Measurements from ENCODE around the gene GTF3A.
A peak's percentile ranks its signal among the peaks of the same experiment; 100 is the strongest.
"Not testable (repeated sequence)": the region's sequence is repeated elsewhere in the genome, so short reads cannot be mapped to it uniquely, and the experiment has no call there.

GTF3A gene

DNA sequence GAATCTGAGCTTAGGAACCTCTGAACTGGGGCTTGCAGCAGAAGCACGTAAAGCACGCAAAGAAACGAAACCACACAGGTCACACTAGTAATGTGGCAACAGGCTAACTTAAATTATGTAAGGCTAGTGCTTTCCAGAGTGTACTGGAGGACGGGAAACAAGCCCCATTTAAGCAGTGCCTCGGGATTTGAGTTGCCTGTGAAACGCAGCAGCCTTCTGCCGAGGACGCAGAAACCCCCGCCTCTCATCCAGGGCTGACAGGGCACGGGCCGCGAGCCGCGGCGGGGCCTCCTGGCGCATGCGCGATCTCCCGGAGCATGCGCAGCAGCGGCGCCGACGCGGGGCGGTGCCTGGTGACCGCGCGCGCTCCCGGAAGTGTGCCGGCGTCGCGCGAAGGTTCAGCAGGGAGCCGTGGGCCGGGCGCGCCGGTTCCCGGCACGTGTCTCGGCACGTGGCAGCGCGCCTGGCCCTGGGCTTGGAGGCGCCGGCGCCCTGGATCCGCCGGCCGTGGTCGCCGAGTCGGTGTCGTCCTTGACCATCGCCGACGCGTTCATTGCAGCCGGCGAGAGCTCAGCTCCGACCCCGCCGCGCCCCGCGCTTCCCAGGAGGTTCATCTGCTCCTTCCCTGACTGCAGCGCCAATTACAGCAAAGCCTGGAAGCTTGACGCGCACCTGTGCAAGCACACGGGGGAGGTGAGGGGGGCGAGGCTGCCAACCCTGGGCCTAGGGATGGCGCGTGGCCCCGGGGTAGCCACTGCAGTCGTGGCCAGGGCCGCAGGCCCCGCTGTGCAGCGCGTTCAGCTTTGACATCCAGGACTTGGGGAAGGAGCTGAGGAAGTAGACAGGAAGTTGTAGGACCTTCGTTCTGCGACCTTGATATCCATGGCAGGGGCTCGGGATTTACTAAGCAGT is at the start of gene GTF3A:
TSS of gene GTF3A (plus strand) at position 374 of the 912 bp plus-strand sequence.
- peak; percentile 26 for DNase-seq (ENCODE audit: low read depth)

DNA sequence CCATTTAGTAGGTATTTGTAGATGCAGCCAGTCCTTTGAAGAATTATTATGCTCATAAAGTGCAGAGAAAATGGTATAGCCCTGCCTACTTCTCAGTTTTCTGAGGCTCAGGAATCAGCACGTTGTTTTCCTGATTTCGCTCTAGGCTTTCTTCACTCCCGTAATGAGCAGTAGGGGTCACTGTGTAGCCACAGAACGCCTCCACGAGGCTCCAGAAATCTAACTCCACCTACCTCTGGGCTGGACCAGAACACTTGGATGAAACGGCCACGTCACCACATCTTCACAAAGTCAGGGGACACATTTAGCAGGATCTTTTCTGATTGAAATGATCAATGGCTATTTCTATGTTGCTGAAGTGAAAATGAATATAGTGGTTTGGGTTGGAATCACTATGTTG is 49.8 kb upstream of the GTF3A start:
- peak; percentile 52 for DNase-seq (ENCODE audit: low read depth)

DNA sequence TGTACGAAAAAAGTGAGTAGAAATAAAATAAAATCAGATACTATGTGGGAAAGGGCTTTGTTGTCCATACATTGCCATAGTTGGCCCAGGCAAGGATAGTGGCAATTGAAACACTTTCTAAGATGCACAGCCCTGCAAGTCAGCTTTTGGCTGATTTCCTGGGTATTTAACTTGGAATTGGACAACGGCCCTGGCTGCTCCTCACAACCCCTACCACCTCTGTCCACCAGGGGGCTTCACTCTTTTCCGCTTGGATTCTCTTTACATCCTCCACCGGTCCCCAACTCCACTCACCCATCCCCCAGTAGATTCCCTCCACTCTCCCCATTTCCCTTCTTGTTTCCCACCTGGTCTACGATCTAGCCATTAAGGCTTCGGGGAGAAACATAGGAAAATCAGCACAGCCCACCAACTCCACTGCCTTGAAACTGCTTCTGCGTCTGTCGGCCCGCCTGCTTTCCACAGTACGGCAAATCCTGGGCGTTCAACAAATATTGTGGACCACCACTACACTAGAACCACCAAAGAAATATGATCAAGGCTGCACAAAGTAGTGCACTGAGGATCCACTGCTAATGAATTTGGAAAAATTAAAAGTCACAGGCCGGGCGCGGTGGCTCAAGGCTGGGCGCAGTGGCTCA is 48.6 kb upstream of the GTF3A start:
- peak; percentile 11 for DNase-seq (ENCODE audit: low read depth)

DNA sequence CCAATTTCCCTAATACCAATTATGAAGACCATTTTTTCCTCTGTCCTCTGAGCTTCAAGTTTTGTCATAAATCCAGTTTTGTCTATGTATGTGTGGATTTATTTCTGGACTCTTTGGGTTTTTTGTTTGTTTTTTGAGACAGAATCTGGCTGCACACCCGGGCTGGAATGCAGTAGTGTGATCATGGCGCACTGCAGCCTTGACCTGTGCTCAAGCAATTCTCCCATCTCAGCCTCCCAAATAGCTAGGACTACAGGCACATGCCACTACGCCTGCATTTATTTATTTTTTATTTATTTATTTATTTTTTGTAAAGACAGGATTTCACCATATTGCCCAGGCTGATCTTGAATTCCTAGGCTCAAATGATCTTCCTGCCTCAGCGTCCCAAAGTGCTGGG is 45.3 kb upstream of the GTF3A start:
- DNase-seq (ENCODE audit: low read depth) = no peak

DNA sequence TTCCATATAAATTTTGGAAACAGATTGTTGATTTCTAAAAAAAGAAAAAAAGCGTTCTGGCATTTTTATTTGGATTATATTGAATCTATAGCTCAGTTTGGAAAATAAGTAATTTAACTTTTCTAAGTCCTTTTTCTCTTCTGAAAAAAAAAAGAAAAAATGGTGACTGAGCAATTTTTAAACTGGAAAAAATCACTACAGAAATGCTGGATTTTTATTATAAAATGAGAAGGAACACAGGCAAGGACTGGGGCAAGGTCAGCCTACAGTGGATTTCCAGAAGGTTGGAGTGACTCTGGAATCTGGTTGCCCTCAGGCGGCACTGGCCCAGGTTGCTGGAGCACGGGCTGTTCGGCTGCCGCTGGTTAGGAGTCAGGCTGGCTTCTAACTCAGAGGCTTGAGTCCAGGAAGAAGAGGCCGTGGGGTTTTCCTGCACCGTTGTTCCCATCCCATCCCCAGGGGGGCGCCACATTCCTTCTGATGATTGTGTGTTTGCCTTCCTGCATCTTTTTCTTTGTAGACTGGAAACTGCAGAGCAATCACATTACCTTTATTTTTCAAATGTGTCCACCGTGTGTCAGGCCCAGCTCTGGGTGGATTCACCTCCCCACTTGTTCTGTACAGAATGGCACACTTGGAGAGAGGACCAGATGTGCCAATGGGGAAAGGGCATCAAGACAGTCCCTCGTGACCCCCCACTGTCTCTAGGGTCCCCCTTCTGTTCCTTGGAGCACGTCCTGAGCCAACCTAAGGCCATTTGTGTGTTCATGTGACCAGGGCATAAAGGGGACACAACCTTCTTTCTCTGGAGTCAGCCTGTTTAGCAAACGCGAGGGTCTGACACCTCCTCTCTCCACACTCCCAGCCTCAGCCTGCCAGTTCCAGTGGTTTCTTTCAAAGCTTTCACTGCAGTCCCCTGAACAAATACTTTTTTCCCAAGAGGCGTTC is 44.5 kb upstream of the GTF3A start:
- no peak for DNase-seq (ENCODE audit: low read depth)

DNA sequence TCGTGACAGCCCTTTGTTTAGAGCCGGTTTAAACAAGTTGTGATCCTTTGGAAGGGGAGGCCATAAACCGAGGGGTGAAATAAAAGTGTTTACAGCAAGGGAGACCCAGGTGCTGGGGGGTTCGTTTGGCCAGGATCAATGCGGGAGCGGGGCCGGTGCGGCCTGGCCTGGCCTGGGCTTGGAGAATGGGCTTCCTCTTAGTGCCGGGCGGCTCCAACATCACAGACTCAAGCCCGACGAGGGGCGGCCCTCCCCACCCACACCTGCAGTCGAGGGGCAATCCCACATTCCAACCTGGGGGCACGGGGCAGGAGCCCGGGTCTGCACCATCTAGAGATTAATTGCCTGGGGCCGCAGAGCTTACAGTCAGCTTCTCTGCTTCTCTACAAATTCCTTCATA is 42.8 kb upstream of the GTF3A start:
- DNase-seq (ENCODE audit: low read depth) = no peak

DNA sequence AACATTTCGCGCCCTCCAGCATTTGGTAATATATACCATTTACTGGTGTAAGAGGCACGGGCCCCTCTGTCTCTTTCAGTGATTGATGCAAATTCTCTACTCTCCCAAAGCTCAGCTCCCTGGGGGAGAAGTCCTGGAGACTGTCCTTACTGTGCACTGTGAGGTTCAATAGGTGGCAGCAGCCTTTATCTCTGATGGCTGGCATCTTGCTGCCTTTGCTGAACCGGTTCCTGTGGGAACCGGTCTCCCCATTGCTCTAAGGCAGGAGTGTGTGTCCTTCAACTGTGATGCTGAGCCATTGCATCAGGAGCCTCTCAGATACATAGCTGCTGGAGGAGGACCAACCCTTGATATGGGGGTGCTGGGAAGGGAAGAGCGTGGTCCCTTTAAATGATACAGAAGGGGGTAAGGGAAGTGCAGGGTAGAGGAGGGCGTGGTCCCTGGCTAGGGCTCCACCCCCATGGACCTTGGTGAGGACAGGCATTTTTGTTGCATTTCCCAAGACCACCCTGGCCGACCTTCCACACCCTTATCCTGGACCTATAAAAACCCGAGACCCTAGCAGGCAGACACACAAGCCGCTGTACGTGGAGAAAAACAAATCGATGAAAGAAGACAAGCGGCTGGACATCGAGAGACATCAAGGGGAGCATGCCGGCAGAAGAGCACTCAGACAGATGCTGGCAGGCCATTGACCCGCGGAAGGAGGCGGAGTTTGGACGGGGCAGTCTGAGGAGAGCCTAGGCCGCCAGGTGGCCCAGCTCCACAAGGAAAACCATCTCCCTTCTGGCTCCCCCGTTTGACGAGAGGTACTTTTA is 41.1 kb upstream of the GTF3A start:
- DNase-seq (ENCODE audit: low read depth) = no peak

DNA sequence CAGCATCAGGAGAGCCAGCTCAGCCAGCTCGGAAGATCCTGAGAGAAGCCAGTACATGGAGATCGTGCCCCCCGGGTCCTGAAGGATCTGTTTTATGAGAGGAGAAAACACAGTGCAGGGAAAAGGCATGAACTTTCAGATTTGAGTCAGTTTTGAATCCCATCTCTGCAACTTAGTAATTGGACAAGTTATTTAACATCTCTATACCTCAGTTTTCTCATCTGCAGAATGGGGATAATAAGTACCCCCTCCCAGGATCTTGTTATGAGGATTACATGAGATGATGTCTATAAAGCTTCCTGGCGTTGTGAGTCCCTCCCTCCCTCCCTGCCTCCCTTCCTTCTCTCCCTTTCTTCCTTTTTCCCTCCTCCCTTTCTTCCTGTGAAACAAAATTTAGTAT is 40.1 kb upstream of the GTF3A start:
- DNase-seq (ENCODE audit: low read depth) = no peak

DNA sequence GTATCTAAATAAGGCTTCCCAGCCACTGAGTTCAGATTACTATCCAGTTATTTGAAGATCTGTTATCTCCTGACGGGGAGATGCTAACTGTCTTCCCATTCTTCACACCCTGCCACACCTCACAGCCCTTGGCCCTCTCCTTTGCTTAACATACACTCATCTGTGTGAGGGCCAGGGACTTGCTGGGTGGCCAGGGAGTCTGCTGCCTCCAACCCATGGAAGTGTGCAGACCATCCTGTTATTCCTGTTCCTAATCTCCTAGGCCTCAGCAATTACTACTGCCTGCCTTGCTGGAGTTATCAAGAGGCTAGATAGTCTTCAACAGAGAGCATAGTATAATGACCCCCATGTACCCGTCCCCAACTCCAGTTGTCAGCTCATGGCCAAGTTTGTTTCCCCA is 36.2 kb upstream of the GTF3A start:
- no peak for DNase-seq (ENCODE audit: low read depth)

DNA sequence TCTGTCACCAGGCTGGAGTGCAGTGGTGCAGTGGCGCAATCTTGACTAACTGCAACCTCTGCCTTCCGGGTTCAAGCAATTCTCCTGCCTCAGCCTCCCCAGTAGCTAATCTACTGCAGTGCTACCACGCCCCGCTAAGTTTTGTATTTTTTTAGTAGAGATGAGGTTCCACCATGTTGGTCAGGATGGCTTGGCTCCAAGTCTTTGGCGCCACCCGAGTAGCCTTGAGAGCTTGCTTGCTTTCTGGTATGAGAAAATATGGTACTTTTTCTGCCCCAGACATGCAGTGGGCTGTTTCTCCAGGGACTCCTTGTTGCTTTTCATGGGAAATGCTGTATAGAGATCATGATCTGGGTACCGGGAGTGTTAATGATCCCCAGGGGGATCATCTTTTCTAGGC is 34.5 kb upstream of the GTF3A start:
- DNase-seq (ENCODE audit: low read depth) = no peak

DNA sequence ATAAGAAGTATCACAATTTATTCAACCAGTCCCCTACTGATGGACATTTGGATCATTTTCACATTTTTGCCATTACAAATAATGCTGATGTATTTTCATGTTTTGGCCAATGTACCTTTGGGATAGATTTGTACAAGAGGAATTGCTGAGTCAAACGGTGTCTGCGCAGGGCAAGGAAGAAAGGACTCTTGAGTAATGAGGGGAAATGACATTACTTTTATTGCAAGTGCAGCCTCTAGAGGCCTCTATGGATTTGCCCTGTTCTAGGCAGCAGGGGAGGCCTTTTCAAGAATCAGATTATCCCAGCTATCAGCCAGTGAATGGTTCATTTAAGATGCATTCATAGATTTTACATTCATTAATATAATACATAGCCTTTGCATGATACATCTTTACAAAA is 32.9 kb upstream of the GTF3A start:
- DNase-seq (ENCODE audit: low read depth) = no peak

DNA sequence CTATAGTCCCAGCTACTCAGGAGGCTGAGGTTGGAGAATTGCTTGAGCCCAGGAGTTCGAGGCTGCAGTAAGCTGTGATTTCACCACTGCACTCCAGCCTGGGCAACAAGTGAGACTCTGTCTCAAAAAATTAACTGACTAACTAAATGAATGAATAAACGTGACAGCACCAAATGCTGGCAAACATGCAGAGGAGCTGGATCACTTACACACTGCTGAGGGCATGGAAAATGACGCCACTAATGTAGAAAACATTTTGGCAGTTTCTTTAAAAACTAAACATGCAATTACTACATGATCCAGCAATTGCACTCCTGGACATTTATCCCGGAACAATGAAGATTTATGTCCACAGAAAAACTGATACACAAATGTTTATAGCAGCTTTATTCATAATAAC is 31.3 kb upstream of the GTF3A start:
- DNase-seq (ENCODE audit: low read depth) = no peak

DNA sequence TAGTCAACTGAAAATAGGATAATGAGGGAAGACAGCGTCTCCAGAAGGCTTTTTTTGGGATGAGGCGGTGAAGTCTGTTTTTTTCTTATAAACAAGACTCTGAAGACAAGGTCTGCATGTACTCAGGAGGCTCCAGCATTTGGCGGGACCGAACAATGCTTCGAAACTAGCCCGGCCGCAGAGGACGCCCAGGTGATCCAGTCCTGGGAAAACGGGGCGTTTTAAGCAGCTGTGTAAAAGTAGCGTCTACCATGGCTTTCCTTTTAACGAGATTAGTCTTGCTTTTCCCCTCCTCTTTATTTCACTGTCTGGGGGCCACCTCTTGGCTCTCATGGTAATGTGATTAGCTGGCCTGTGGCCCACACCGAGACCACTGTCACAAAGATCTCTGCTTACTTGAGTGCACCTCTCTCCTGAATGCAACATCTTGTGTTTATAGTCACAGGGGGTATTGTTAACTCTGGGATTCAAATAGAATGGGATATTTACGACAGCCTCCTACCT is 29.4 kb upstream of the GTF3A start:
- DNase-seq (ENCODE audit: low read depth) = no peak

DNA sequence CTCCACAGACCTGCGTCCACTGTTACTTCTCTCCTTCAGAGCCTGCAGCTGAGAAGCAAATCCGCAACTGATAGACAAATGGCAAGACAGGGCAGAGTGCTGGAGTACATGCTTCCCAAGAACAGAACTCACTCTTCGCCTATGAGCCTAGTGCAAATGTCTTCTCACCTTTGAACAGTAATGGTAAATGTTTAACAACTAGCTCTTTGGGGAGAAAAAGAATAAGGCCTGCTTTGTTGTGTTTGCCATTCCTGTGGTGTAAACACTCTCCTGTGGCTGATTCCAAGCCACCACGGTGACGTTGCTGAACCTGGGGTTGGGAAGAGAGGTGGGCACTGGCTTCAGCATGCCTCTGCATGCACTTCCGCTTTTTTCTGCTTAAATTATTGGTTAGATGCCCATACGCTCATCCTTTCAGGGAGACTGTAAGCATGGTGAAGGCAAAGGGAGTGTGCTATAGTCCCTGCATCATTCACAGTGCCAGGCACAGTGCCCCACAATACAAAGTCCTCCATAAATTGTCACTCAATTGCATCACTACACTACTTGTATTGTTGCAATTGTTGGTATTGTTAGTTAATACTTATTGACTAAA is 28.1 kb upstream of the GTF3A start:
- no peak for DNase-seq (ENCODE audit: low read depth)

DNA sequence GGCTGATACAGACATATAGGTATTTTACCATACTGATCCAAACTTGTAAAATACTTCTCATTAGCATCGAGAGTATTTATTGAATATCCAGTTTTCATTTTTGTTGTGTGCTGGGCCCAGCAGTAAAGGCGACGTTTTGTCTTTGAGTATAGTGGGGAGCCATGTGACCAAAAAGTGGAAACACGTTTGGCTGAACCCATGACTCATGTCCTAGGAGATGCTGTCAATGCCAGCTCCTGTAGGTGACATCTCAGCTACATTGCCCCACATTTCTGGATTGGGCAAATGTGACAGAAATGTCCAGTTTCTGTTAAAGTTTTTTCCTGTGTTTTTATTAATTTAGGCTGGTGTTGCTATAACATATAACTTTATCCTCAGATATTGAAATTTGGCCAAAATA is 26.1 kb upstream of the GTF3A start:
- no peak for DNase-seq (ENCODE audit: low read depth)

DNA sequence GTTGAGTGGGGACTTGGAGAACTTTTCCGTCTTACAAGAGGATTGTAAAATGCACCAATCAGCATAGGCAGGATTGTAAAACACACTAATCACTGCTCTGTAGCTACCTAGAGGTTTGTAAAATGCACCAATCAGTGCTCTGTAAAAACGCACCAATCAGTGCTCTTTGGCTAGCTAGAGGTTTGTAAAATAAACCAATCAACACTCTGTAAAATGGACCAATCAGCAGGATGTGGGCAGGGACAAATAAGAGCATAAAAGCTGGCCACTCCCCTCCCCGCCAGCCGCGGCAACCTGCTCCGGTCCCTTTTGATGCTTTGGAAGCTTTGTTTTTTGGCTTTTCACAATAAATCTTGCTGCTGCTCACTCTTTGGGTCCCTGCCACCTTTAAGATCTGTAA is 24.0 kb upstream of the GTF3A start:
- DNase-seq (ENCODE audit: low read depth) = not testable (repeated sequence)

DNA sequence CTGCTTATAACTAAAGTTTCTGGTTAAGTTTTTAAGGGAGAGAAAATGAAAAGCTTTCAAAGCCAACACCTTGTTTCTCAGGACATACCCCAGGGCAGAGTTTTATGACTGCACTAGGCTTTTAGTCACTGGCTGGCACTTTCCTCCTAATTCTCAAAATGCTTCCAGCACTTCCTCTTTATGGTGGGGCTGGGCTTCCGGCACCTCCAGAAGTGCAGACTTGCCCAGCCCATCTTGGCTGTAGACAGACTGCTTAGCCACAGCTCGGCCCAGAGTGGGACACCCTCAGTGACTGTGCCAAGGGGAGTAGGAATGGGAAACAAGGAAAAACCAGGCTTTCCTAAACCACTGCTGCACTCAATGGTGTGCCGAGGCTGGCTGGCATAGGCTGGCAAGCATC is 23.2 kb upstream of the GTF3A start:
- DNase-seq (ENCODE audit: low read depth) = no peak

DNA sequence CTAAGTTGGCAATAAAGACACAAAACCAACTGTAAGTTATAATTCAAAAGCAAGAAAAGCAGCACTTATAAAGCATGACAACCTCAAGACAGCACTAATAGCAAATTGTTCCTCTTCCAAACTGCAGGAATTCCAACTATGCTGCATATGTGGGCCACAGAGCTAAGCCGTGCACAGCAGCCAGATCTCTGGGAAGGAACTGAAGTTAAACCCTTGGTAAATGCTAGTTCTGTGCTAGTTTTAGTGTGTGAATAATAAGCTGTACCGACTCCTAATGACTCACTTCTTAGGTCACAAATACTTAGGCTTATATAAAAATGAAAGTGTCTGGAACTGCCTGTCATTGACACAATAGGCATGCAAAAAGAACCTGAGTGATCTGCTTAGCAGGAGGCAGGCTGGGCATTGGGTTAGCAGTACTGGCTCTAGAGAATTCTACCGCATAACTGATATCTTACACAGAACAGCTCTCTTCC is 21.2 kb upstream of the GTF3A start:
- peak; percentile 32 for DNase-seq (ENCODE audit: low read depth)

DNA sequence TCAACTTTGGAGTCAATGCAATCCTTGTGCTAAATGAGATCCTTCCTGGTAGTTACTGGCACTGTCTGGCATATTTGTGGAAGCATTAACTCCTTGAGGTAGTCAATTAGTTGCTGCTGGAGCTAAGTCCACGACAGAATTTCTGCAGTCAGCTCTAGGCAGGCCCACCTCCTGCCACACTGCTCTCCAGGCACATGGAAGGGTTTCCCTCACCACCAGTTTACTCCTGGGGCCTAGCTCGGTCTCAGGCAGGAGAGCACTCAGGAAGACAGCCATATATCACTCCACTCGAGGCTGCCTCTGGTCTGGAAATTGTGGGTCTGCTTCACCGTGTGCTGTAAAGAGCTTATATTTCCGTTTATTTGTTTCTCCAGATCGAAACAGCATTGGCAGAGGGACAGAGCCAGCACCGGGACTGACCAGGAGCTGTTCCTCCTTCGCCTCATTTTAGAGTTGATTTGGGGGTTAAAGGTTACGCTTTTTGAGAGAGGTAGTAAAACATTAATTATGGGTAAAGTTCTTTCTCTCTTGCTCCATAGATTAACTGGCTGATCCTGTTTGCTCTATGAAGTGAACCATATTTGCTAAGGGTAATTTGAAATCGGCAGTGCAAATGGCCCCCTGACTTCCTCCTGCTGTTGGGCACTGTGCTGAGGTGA is 20.6 kb upstream of the GTF3A start:
- no peak for DNase-seq (ENCODE audit: low read depth)

DNA sequence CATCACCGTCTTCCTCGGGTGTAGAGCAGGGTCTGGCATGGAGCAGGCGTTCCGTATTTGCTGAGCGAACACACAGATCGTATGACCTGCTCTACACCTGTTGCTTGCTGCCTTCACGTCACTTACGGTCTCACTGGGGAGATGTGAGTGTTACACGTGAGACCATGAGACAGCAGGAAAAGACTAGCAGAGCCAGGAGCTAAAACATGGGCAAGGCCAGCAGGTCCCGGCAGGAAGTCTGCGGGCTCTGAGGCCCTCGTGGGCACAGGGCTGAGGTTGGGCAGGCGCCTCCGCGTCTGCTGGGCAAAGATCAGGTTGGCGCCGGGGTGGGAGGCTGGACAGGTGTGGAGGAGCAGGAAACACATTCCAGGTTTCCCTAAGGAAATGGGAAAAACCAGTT is 19.7 kb upstream of the GTF3A start:
- DNase-seq (ENCODE audit: low read depth) = no peak
